ENCODE data around the gene ANGEL1.

DNA sequence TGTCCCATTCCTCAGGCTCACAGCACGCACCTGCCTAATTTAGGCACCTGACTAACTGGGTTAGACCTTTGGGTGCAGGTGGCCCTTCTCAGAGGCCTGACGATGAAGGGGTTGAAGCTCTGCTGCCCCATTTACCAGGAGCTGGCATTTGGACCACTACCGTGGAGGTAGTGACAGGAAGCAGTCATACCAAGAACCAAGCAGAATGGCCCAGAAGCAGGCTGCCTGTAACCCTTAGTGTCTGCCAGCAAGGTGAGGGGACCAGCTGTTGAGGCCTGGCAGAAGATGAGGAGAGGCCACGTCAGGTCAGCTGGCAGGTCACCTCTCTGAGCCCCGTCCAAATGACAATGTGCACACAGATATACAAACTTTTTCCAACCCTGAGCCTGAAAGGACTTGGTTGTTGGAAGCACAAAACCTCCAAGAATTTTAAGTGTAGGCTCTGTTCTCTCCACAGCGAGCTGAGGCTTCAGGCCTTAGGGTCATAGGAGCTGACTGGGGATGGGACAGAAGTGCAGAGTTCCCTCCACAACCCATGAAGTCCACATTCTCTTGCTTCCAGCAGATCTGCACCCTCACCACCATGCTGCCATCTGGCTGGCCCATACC lies 28.3 kb downstream of the ANGEL1 start:
- TF ChIP-seq, protein P1, sequence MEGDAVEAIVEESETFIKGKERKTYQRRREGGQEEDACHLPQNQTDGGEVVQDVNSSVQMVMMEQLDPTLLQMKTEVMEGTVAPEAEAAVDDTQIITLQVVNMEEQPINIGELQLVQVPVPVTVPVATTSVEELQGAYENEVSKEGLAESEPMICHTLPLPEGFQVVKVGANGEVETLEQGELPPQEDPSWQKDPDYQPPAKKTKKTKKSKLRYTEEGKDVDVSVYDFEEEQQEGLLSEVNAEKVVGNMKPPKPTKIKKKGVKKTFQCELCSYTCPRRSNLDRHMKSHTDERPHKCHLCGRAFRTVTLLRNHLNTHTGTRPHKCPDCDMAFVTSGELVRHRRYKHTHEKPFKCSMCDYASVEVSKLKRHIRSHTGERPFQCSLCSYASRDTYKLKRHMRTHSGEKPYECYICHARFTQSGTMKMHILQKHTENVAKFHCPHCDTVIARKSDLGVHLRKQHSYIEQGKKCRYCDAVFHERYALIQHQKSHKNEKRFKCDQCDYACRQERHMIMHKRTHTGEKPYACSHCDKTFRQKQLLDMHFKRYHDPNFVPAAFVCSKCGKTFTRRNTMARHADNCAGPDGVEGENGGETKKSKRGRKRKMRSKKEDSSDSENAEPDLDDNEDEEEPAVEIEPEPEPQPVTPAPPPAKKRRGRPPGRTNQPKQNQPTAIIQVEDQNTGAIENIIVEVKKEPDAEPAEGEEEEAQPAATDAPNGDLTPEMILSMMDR (conservative IDR thresholded peaks at IDR 0.05) = no peak
- TF ChIP-seq EZH2 (IDR thresholded peaks at IDR 0.05; ENCODE audit: low read depth) = no peak
